HG03095 (cell line): ENCODE measurements around the gene SNAPIN.
"Not testable (repeated sequence)": the region's sequence is repeated elsewhere in the genome, so short reads cannot be mapped to it uniquely, and the experiment has no call there.

ENCODE experiments used
- ATAC-seq: cut with Tn5 transposase; IDR thresholded peaks from one replicate; pipeline ENCODE4 v1.9.1; 2021; ENCODE audit warnings: moderate library complexity; ENCODE audit not compliant: unreplicated experiment

The SNAPIN gene

DNA sequence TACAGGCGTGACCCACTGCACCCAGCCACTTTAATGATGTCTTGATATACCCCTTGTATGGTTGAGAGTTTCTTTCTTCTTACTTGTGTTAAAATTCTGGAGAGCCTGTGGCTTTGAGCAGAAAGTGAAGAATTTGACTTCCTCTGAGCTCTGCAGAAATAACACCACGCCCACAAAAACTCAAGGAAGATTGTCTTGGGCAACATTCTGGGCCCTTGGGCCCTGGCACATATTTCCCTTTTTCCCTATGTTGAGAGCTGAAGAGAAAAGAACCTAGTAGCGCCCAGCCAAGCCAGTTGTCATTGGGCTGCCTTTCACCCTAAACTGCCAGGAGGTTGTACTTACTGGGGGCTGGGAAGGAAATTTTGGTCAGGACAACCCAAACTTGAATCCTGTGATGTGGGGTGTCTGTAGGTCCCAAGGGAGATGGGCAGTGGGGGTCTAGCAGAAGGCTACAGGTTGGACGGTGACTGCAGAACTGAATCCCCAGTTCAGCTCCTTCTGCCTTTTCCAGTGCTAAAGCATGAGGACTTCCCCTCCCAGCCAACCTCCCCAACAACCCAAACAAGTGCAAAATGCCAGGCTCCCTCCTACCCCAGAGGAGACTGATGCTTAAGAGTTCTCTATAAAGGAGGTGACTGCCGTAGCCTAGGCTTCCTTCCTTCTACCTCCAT is 11.7 kb upstream of the SNAPIN start:
- ATAC-seq: no peak

DNA sequence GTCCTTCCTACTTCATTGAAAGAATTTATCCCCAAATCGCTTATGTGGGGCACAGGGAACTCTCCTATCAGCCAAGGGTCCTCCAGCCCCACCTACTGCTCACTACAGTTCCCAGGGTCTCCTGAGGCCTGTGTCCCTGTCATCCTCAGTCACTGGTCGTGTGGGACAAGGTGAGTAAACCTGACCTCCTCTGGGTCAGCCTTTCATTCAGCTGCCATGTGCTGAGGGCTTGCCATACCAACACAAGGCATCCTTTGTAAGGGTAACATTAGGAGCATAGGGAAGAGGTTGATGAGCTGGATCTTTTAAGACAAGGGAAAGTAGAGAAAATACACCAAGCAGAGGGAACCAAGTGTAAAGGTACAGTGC is 11.2 kb upstream of the SNAPIN start:
- ATAC-seq: no peak

DNA sequence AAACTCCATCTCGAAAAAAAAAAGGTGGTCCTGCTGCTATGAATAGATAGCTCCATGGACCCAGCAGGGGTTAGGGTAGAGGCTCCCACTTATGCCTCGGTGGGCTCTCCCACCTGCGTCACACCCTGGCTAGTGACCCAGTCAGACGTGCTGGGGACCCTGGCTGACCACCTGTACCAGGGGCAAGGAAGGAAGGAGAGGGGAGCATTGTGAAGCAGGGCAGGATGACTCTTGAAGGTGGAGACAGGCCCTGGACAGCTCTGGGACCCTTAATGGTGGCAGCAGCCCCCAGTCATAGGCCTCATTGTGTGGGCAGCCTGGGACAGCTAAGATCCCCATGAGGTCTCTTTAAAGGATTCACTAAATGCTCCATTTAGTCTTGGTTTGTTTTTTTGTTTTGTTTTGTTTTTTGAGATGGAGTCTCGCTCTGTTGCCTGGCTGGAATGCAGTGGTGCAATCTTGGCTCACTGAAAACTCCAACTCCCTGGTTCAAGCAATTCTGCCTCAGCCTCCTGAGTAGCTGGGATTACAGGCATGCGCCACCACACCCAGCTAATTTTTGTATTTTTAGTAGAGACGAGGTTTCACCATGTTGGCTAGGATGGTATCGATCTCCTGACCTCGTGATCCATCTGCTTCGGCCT is 10.4 kb upstream of the SNAPIN start:
- no peak for ATAC-seq

DNA sequence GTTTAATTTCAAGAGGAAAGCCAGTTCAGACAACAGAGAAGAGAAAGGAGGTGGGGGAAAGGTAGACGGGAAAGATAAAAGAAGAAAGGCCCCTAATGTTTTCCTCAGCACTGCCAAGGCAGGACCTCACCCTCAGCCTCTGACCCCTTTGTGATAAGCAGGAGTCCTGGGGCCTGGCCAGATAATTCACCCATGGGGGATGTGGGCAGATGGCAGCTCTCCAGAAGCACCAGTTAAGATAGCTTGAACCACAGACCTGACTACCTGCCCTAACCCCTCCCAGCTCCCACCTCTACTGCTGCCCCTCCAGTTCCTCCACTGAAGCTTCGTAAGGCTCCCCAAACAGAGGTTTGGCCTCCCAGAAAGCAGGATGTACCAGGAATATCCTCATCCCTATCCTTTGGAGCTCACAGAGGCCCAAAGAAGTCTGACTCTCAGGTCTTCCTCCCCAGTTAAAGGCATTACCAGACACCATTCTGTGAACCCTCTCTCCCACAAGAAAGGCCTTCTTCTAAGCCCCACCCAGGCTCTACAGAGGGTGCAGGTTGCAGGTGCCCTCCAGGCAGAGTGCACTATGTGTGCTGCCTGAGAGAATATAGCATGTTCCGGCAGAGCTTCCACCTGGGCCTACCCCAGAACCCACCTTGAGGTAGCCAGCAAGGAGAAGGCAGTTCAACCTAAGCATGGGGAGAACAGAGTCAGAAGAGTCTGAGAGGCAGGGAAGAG is 9.2 kb upstream of the SNAPIN start:
- ATAC-seq: no peak

DNA sequence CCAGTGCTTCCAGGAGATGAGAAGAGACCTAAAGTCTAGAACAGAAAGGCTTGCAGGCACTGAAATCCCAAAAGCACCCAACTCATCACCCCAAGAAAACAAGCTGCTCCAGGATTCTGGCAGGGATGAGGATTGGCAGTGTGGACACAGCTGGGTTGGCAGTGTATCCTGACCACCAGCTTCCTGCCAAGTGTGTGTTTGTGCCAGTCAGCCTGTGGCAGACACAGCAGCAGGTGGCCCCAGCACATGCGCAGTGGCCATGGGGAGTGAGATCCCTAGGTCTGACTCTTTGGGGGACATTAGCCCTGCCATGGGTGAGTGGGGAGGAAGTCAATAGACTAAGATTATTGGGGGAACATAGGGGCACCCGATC is 8.7 kb upstream of the SNAPIN start:
- no peak for ATAC-seq

- no peak for ATAC-seq
Measured at GRCh38 chr1:153651771-153652170, 6.7 kb upstream of the SNAPIN start.

DNA sequence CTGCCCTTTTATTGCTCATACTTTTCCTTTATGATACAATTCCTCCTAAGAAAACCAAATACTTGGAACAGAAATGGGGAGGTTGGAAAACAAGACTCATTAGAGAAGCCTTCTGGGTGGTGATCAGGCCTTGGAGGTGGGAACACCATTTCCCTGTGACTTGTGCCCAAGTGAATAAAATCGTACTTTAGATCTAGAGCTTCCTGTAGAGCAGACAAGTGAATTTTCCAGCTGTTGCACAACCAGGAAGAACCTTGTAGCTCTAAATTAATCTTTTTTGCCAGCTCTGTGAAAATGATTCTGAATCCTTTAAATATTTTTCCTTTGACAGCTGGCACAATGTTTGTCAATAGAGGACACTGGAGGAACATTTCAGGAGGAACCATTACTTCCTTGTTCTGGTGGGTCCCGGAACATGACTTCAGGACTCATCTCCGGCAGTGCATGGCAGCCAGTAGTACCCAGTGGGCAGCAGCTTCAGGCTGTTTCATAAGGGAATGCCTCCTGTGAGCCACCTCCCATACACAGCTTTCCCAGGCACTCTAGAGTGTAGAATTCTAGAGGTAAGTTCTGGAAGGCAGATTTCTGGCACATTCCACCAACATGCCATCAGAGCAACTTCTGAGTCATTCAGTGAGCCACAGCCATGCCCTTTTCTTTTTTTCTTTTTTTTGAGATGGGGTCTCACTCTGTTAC is 5.5 kb upstream of the SNAPIN start:
- no peak for ATAC-seq

- no peak for ATAC-seq
Measured at GRCh38 chr1:153655333-153655732, 3.2 kb upstream of the SNAPIN start.

- no peak for ATAC-seq
Measured at GRCh38 chr1:153659175-153659534, 652 bp downstream of the SNAPIN start.

DNA sequence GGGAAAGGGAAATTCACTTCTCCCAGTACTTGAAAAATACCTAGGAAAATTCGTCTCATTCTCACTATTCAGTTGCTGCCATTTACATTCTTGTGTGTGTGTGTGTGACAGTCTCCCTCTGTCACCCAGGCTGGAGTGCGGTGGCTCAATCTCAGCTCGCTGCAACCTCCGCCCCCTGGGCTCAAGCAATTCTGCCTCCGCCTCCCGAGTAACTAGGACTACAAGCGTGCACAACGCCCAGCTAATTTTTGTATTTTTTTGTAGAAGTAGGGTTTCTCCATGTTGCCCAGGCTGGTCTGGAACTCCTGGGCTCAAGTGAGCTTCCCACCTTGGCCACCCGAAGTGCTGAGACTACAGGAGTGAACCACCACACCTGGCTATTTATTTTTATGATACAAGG is 1.2 kb downstream of the SNAPIN start:
- no peak for ATAC-seq

DNA sequence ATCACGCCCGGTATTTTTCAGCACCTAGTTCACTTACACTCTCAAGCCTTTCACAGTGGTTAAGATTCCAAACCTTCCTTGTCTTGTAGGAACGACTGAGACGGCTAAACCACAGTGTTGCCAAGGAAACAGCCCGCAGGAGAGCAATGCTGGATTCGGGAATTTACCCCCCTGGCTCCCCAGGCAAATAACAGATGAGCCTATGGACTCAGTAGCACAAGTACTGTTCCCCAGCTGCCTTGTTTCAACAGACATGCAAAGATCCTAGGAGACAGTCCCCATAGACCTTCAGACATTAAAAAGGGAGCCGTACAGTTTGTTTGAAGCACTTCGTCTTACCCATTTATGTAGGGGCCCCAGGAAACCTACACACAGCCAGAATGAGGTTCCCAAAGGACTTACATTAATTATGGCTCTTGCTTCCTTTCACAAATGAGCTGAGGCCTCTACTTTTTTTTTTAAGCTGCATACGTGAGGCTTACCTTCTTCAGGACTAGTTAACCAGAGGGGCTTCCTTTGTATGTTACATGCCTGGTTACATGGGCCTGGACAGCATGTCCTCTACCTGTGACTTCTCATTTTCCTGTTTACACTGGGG is 2.7 kb downstream of the SNAPIN start:
- ATAC-seq: no peak

DNA sequence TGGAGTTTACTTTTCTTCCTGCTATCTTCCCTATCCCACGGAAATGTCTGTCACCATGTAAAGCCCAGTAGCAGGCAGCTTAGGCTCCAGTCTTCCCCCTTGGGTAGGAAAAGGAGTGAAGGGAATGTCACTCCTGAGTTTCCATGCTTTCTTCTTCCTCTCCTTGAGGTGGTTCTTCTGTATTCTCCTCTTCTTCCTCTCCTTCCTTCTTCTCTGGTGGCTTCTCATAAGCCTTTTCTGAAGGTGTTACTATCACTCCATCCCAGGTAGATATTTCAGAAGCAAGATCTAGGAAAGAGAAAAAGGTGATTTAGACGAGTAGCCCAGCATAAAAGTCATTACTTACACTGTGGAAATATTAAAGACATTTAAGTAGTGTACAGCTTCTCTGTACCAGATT is 3.8 kb downstream of the SNAPIN start:
- no peak for ATAC-seq

GRCh38 chr1:153663211-153663610 is 4.7 kb downstream of the SNAPIN start:
- no peak for ATAC-seq

DNA sequence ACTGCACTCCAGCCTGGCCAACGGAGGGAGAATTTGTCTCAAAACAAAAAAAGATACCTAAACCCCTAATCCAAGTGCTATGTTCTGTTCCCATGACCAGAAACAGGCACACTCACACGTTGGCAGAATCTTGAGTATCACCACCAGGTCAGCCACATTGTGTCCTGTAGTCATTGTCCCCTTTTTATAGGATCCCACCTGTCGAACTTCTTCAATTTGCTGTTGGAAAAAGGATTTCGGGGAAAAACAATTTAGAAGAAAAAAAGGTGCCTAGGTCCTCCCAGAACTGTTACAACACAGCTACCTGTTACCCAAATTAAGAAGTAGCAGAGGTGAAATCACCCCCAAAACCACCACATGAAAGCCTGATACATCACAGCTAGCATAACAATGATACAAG is 8.9 kb downstream of the SNAPIN start:
- no peak for ATAC-seq

DNA sequence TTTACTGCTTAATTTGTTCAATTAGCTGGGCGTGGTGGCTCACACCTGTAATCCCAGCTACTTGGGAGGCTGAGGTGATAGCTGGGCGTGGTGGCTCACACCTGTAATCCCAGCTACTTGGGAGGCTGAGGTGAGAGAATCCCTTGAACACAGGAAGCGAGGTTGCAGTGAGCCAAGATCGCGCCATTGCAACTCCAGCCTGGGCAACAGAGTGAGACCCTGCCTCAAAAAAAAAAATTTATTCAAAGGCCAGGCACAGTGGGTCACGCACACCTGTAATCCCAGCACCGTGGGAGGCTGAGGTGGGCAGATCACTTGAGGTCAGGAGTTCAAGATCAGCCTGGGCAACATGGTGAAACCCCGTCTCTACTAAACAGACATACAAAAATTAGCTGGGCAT is 10.2 kb downstream of the SNAPIN start:
- not testable (repeated sequence) for ATAC-seq

DNA sequence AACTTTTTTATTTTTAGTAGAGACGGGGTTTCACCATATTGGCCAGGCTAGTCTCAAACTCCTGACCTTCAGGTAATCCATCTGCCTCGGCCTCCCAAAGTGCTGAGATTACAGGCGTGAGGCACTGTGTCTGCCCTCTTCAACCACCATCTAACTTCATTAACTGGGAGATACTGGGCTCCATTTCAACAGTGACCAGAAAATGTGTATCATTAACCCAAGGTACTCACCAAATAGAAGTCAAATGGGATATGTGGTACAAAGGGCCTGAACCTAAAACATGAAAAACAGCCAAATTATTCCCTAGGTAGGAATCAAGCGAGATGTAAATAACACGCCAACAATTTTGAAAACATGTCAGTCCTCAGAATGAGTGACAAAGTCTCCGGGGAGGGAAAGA is 11.1 kb downstream of the SNAPIN start:
- no peak for ATAC-seq

DNA sequence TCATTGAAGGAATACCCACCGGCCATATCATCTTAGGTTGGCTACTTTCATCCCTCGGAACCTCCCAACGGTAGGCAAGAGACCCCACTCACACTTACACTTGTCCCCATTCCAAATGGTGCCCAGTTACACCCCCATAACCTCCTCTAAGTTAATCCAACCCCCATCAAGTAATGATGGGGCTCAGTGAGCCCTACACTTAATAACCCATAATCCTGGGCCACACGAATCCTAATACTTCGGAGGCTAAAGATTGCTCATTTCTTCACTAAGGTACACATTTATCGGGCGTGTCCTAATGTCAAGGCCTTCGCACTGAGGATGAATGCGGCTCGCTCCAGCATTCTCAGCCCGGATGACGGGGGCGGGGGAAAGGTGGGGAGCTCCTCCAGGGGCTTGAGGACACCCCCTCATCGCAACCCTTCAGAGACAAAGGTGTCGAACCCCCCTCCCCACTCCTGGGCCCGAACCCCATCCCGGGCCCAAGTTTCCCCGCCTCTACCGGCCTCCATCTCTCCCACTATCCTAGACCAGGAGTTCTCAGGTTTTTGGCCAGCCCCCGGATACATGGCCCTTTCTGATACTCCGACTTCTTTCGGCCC is 11.9 kb downstream of the SNAPIN start:
- no peak for ATAC-seq

- peak; percentile 91 for ATAC-seq
Measured at GRCh38 chr1:153670859-153671627, 12.5 kb downstream of the SNAPIN start, which contains the start of gene ILF2. TSS of gene ILF2 (minus strand) at chr1:153670993. CDS start at chr1:153670922, 71 bp downstream.

GRCh38 chr1:153671628-153672353 is 13.3 kb downstream of the SNAPIN start:
- not testable (repeated sequence) for ATAC-seq
